ENCODE data around the gene GNAT1. TPM values are rescaled to one million over a fixed set of nuclear protein-coding genes. Genes with fewer than 3 reads are reported as not detected.

GNAT1 gene
- total RNA-seq, 1 donor from 2014 or later, result not detected

GRCh38 chr3:50202353-50203112 is 11.1 kb downstream of the GNAT1 start:
- ChIA-PET POLR2A (interaction anchor here (0.6 kb wide), 1 partner anchor 22 kb away, joined by 4 read pairs; no protein-coding TSS in a partner anchor), CTCF (interaction anchor here (1.6 kb wide), 1 partner anchor 23 kb away, joined by 4 read pairs; no protein-coding TSS in a partner anchor)
- intact Hi-C loops (cut with micrococcal nuclease), result no loop called here
- no peak overlapping the region for H3K27ac Mint-ChIP-seq
- no peaks in the 10 kb centered on the region for H3K9me3 Mint-ChIP-seq
- TF ChIP-seq, protein P1, sequence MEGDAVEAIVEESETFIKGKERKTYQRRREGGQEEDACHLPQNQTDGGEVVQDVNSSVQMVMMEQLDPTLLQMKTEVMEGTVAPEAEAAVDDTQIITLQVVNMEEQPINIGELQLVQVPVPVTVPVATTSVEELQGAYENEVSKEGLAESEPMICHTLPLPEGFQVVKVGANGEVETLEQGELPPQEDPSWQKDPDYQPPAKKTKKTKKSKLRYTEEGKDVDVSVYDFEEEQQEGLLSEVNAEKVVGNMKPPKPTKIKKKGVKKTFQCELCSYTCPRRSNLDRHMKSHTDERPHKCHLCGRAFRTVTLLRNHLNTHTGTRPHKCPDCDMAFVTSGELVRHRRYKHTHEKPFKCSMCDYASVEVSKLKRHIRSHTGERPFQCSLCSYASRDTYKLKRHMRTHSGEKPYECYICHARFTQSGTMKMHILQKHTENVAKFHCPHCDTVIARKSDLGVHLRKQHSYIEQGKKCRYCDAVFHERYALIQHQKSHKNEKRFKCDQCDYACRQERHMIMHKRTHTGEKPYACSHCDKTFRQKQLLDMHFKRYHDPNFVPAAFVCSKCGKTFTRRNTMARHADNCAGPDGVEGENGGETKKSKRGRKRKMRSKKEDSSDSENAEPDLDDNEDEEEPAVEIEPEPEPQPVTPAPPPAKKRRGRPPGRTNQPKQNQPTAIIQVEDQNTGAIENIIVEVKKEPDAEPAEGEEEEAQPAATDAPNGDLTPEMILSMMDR (IDR thresholded peaks at IDR 0.05), result no peak
- peaks cover 2% of the 10 kb centered on the region for H3K4me1 Mint-ChIP-seq
- H3K36me3 Mint-ChIP-seq (ENCODE audit: low read depth), result no peaks in the 10 kb centered on the region
- no peak overlapping the region for H3K4me3 Mint-ChIP-seq
- DNase-seq (no peak), ATAC-seq (ENCODE audit: low read depth) (no peak)
- peaks cover 48% of the 10 kb centered on the region for H3K27me3 Mint-ChIP-seq

- no peak overlapping the region for H3K27ac Mint-ChIP-seq
- H3K27me3 Mint-ChIP-seq, result peaks cover 50% of the 10 kb centered on the region
Observed at GRCh38 chr3:50203113-50203808, 11.9 kb downstream of the GNAT1 start.

GRCh38 chr3:50203809-50204803 is 12.7 kb downstream of the GNAT1 start:
- no peak for DNase-seq
- intact Hi-C loops (cut with micrococcal nuclease), result no loop called here
- TF ChIP-seq, protein P1 (IDR thresholded peaks at IDR 0.05), result no peak
- H3K27ac Mint-ChIP-seq, result no peak overlapping the region
- ATAC-seq (ENCODE audit: low read depth), result no peak
- H3K27me3 Mint-ChIP-seq, result peaks cover 52% of the 10 kb centered on the region
- H3K36me3 Mint-ChIP-seq (ENCODE audit: low read depth), result no peaks in the 10 kb centered on the region
- peaks cover 2% of the 10 kb centered on the region for H3K4me1 Mint-ChIP-seq
- POLR2A ChIA-PET, result interaction anchor here (0.6 to 0.7 kb wide), 2 partner anchors 13 to 450 kb away, joined by 3 to 6 read pairs; partner anchors contain the start of gene GNAT1
- CTCF ChIA-PET, result interaction anchor here (1.0 to 1.6 kb wide), 2 partner anchors 21 to 42 kb away, joined by 3 to 4 read pairs; no protein-coding TSS in a partner anchor
- no peak overlapping the region for H3K4me3 Mint-ChIP-seq
- H3K9me3 Mint-ChIP-seq, result no peaks in the 10 kb centered on the region

More at GRCh38 chr3:50203113-50203808, 11.9 kb downstream of the GNAT1 start:
- ATAC-seq (ENCODE audit: low read depth) (no peak), DNase-seq (no peak)
- TF ChIP-seq, protein P1 (IDR thresholded peaks at IDR 0.05), result no peak
- Mint-ChIP-seq H3K4me3 (no peak overlapping the region), H3K9me3 (no peaks in the 10 kb centered on the region), H3K36me3 (ENCODE audit: low read depth) (no peaks in the 10 kb centered on the region), H3K4me1 (peaks cover 2% of the 10 kb centered on the region)
- ChIA-PET POLR2A (no interaction called here), CTCF (interaction anchor here (1.0 to 1.6 kb wide), 2 partner anchors 22 to 43 kb away, joined by 3 to 4 read pairs; no protein-coding TSS in a partner anchor)
- intact Hi-C loops (cut with micrococcal nuclease), result no loop called here

GRCh38 chr3:50204804-50205412 is 13.5 kb downstream of the GNAT1 start, which contains the start of gene SLC38A3:
Gene SLC38A3, plus strand, starts transcription at chr3:50205271. Its CDS starts 8,929 bp downstream, at chr3:50214200.
- ChIA-PET POLR2A (interaction anchor here (0.6 to 1.1 kb wide), 3 partner anchors 10 to 450 kb away, joined by 3 to 6 read pairs (median 4); partner anchors contain the start of gene GNAT1), CTCF (no interaction called here)
- Mint-ChIP-seq H3K4me1 (peaks cover 2% of the 10 kb centered on the region), H3K4me3 (peak within 1 kb of the TSS; percentile 35), H3K27ac (no peak within 1 kb of the TSS), H3K36me3 (ENCODE audit: low read depth) (no peaks in the 10 kb centered on the region), H3K9me3 (no peaks in the 10 kb centered on the region), H3K27me3 (peaks cover 51% of the 10 kb centered on the region)
- intact Hi-C loops (cut with micrococcal nuclease), result no loop called here
- peak; percentile 28 for DNase-seq
- TF ChIP-seq, protein P1 (IDR thresholded peaks at IDR 0.05), result no peak
- peak; percentile 26 for ATAC-seq (ENCODE audit: low read depth)

Data from activated B cell treated with CpG ODN at 0.5 μM for 24 hours (primary cell).